HG02970 (cell line): ENCODE measurements around the gene RDH11.
"Not testable (repeated sequence)": the region's sequence is repeated elsewhere in the genome, so short reads cannot be mapped to it uniquely, and the experiment has no call there.

Source experiments
- ATAC-seq: cut with Tn5 transposase; IDR thresholded peaks from one replicate; pipeline ENCODE4 v1.9.1; 2021; ENCODE audit warnings: mild to moderate bottlenecking, moderate library complexity, moderate number of reproducible peaks; ENCODE audit not compliant: unreplicated experiment, low FRiP score

RDH11 gene

GRCh38 chr14:67705211-67705610, 9.6 kb upstream of the RDH11 start:
- no peak for ATAC-seq

- ATAC-seq = no peak
Measured at GRCh38 chr14:67704484-67705089, 9.0 kb upstream of the RDH11 start.

- no peak for ATAC-seq
Measured at GRCh38 chr14:67703997-67704396, 8.4 kb upstream of the RDH11 start.

- ATAC-seq = not testable (repeated sequence)
Measured at GRCh38 chr14:67701492-67701891, 5.9 kb upstream of the RDH11 start, which contains the start of gene RDH12. Gene RDH12 (plus strand): TSS chr14:67701886. CDS start chr14:67722643, 20,757 bp downstream.

GRCh38 chr14:67698179-67698578, 2.6 kb upstream of the RDH11 start:
- no peak for ATAC-seq

GRCh38 chr14:67697006-67697405, 1.4 kb upstream of the RDH11 start:
- ATAC-seq = no peak

- ATAC-seq = peak; percentile 60
Measured at GRCh38 chr14:67694791-67695393, 672 bp downstream of the RDH11 start.

GRCh38 chr14:67690011-67690410, 5.6 kb downstream of the RDH11 start:
- no peak for ATAC-seq

- no peak for ATAC-seq
Measured at GRCh38 chr14:67683842-67684241, 11.7 kb downstream of the RDH11 start.

- no peak for ATAC-seq
Measured at GRCh38 chr14:67680941-67681340, 14.6 kb downstream of the RDH11 start.

- peak; percentile 63 for ATAC-seq
Measured at GRCh38 chr14:67680121-67680602, 15.4 kb downstream of the RDH11 start.

GRCh38 chr14:67679006-67679405, 16.6 kb downstream of the RDH11 start:
- ATAC-seq = no peak

GRCh38 chr14:67675219-67675582, 20.4 kb downstream of the RDH11 start:
- no peak for ATAC-seq

- peak; percentile 71 for ATAC-seq
Measured at GRCh38 chr14:67674480-67675218, 20.9 kb downstream of the RDH11 start, which contains the start of gene VTI1B. Gene VTI1B (minus strand): TSS chr14:67674632. CDS start chr14:67674489, 143 bp downstream.

- ATAC-seq = peak; percentile 38
Measured at GRCh38 chr14:67674139-67674479, 21.5 kb downstream of the RDH11 start.

- ATAC-seq = no peak
Measured at GRCh38 chr14:67673451-67673850, 22.1 kb downstream of the RDH11 start.

GRCh38 chr14:67668559-67668958, 27.0 kb downstream of the RDH11 start:
- ATAC-seq = no peak

- no peak for ATAC-seq
Measured at GRCh38 chr14:67666750-67667449, 28.7 kb downstream of the RDH11 start.

- no peak for ATAC-seq
Measured at GRCh38 chr14:67665868-67666267, 29.7 kb downstream of the RDH11 start.

GRCh38 chr14:67663633-67664032, 31.9 kb downstream of the RDH11 start:
- ATAC-seq = no peak
